ENCODE data around the gene BCL2L15. TPM values are rescaled to one million over a fixed set of nuclear protein-coding genes. Genes with fewer than 3 reads are reported as not detected.

BCL2L15 gene
- total and polyA plus RNA-seq, 2 of the 8 experiments (the other 6 are each of a cell fraction or from before 2014, with no cell fraction given), result 0.32 to 0.36 TPM

- Histone ChIP-seq H4K8ac (ENCODE audit: extremely low read depth, insufficient read depth, low read length) (no peak overlapping the region), H3K56ac (replicated peaks; ENCODE audit: insufficient read length, low read depth, low read length) (no peak overlapping the region), H4K20me1 (replicated peaks in 1 of 2; ENCODE audit: control insufficient read depth in 1 of 2, insufficient read depth in 2 of 2, low read length in 2 of 2) (no peaks in the 10 kb centered on the region), H3K9ac (replicated peaks in 1 of 4; ENCODE audit: extremely low read depth in 1 of 4, low read depth in 3 of 4, low read length in 3 of 4) (no peak overlapping the region), H2AFZ (ENCODE audit: low read length) (0 out of 2 replicates have a peak overlapping the region, but pooled peaks have one; percentile 82), H3K4me3 (ENCODE audit: extremely low read depth in 1 of 4, insufficient read depth in 2 of 4, low read depth in 3 of 4, low read length in 4 of 4) (no peak overlapping the region), H3K36me3 (ENCODE audit: control insufficient read depth in 2 of 4, insufficient read depth in 4 of 4, low read length in 3 of 4) (no peaks in the 10 kb centered on the region), H3K4me2 (ENCODE audit: insufficient read depth in 1 of 2, low read depth in 2 of 2, low read length in 2 of 2) (no peak overlapping the region), H2BK20ac (ENCODE audit: low read length) (no peak overlapping the region), H2BK15ac (ENCODE audit: low read length) (no peak overlapping the region), H3K79me2 (ENCODE audit: control insufficient read depth in 1 of 2, insufficient read depth in 2 of 2, low read length in 2 of 2) (no peaks in the 10 kb centered on the region), H3K18ac (ENCODE audit: extremely low read depth, low read length) (no peak overlapping the region), H3K23ac (ENCODE audit: insufficient read length) (no peak overlapping the region), H2BK12ac (ENCODE audit: low read depth, low read length) (no peak overlapping the region), H2BK120ac (replicated peaks; ENCODE audit: low read depth, low read length) (no peak overlapping the region), H4K91ac (replicated peaks; ENCODE audit: insufficient read length, low read length) (no peak overlapping the region), H3K14ac (ENCODE audit: insufficient read length) (no peak overlapping the region), H3K27me3 (replicated peaks in 1 of 4; ENCODE audit: control insufficient read depth in 3 of 4, extremely low read depth in 1 of 4, insufficient read depth in 3 of 4, low read length in 3 of 4) (no peaks in the 10 kb centered on the region), H3K4ac (replicated peaks; ENCODE audit: insufficient read length, low read depth, low read length) (no peak overlapping the region), H3K79me1 (ENCODE audit: low read depth, low read length) (no peaks in the 10 kb centered on the region), H3K23me2 (ENCODE audit: low read depth, low read length) (no peaks in the 10 kb centered on the region; the same call in 1 of the 2 replicates), H2BK5ac (ENCODE audit: low read depth, low read length) (no peak overlapping the region), H4K5ac (ENCODE audit: insufficient read length, low read depth, low read length) (no peak overlapping the region), H3K4me1 (replicated peaks in 1 of 4; ENCODE audit: control insufficient read depth in 3 of 4, insufficient read depth in 4 of 4, low read length in 3 of 4) (no peaks in the 10 kb centered on the region), H3K9me3 (ENCODE audit: insufficient read depth in 2 of 2, low read depth in 1 of 2, low read length in 1 of 2) (no peaks in the 10 kb centered on the region), H3K27ac (ENCODE audit: low read depth, low read length) (no peak overlapping the region), H2AK5ac (ENCODE audit: low read depth, low read length) (no peak overlapping the region)
- TF ChIP-seq SP1 (IDR thresholded peaks at IDR 0.05; ENCODE audit: low read depth, low read length) (no peak), SUZ12 (IDR thresholded peaks at IDR 0.05; ENCODE audit: low read length) (no peak), SP2 (IDR thresholded peaks at IDR 0.05; ENCODE audit: low read length) (no peak), ATF2 (IDR thresholded peaks at IDR 0.05; ENCODE audit: low read length) (no peak), RFX5 (IDR thresholded peaks at IDR 0.05; ENCODE audit: borderline replicate concordance, low read depth, low read length) (no peak), CHD2 (IDR thresholded peaks at IDR 0.05; ENCODE audit: low read length) (no peak), GTF2F1 (IDR thresholded peaks at IDR 0.05; ENCODE audit: borderline replicate concordance, low read depth, low read length) (no peak), GABPA (IDR thresholded peaks at IDR 0.05; ENCODE audit: borderline replicate concordance, insufficient read depth, low read length) (no peak), BACH1 (IDR thresholded peaks at IDR 0.05; ENCODE audit: low read length) (no peak), SIRT6 (IDR thresholded peaks at IDR 0.05; ENCODE audit: low read length) (no peak), TBP (IDR thresholded peaks at IDR 0.05; ENCODE audit: low read depth, low read length) (no peak), JUND (IDR thresholded peaks at IDR 0.05; ENCODE audit: low read length) (no peak)
- POLR2A ChIA-PET (ENCODE audit: partially characterized antibody), result no interaction called here
- no peak for FAIRE-seq
- no peak for DNase-seq (ENCODE audit: low read depth in 1 of 2, low spot score in 2 of 2)
- CTCF ChIA-PET (ENCODE audit: partially characterized antibody), result no interaction called here
Measured at GRCh38 chr1:113872219-113872935, 15.0 kb downstream of the BCL2L15 start.
